ENCODE measurements around the gene GIMAP7.

GIMAP7 gene

DNA sequence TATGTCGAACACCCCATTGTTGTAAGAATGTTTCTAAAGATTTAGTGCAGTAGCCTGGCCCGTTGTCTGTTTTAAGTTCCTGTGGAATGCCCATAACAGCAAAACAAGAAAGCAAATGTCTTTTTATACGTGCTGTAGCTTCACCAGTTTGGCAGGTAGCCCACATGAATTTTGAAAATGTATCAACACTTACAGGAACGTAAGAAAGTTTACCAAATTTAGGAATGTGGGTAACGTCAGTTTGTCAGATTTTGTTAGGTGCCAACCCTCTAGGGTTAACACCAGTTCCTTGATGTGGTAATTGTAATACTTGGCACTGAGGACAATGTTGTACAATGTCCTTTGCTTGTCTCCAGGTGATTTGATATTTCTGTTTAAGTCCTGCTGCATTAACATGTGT lies 49.3 kb downstream of the GIMAP7 start:
- in situ Hi-C loops (cut with MboI; ENCODE audit: low pct_unique_long_range_greater_than_20kb, low sequenced_read_pairs, unreplicated experiment), result no loop called here
- no peak for TF ChIP-seq CTCF (IDR thresholded peaks at IDR 0.05; ENCODE audit: extremely low read depth, insufficient read depth, missing control alignments)
- no peak for DNase-seq (ENCODE audit: low spot score)

- in situ Hi-C loops (cut with MboI; ENCODE audit: low pct_unique_long_range_greater_than_20kb, low sequenced_read_pairs, unreplicated experiment), result no loop called here
- TF ChIP-seq CTCF (IDR thresholded peaks at IDR 0.05; ENCODE audit: extremely low read depth, insufficient read depth, missing control alignments), result no peak
- DNase-seq (ENCODE audit: low spot score), result no peak
Observed at GRCh38 chr7:150564566-150564965, 49.9 kb downstream of the GIMAP7 start.

DNA sequence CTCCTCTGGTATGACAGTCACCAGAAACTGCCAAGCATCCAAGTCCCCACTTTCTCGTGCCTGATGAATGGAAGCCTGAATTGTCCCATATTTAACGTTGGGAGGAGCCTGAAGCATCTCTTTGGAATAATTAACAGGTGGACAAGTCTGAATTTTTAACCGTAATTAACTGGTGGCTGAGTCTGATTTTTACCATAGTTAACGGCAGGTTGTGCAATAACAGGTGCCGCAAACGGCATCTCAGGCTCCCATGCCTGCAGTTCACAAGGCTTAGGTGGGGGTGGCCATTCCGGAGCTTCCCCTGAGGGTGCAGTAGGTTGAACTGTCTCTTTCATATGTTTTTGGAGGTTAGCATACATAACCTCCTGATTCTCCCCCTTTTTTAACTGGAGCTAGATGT lies 50.6 kb downstream of the GIMAP7 start:
- DNase-seq (ENCODE audit: low spot score), result no peak
- TF ChIP-seq CTCF (IDR thresholded peaks at IDR 0.05; ENCODE audit: extremely low read depth, insufficient read depth, missing control alignments), result no peak
- in situ Hi-C loops (cut with MboI; ENCODE audit: low pct_unique_long_range_greater_than_20kb, low sequenced_read_pairs, unreplicated experiment), result no loop called here

DNA sequence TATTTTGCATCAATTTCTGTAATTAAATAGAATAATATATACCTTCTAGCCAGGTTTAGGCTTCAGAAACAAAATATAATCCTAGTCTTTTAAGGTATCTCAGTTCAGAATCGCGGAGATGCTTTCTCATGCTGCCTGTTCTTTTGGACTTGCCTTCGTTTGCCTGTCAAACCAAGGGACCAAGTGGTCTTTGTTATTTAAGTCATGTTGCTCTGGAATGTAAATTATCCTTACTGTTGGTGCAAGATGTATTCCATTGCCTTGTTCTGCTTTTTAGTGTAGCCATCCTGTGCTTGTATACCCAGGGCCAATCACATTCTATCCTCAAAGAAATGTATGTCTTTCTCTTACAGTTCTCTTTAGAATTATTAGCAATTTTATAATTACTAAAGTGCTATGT lies 51.5 kb downstream of the GIMAP7 start:
- TF ChIP-seq CTCF (IDR thresholded peaks at IDR 0.05; ENCODE audit: extremely low read depth, insufficient read depth, missing control alignments), result no peak
- in situ Hi-C loops (cut with MboI; ENCODE audit: low pct_unique_long_range_greater_than_20kb, low sequenced_read_pairs, unreplicated experiment), result no loop called here
- DNase-seq (ENCODE audit: low spot score), result no peak

GRCh38 chr7:150566572-150566971 lies 51.9 kb downstream of the GIMAP7 start:
- TF ChIP-seq CTCF (IDR thresholded peaks at IDR 0.05; ENCODE audit: extremely low read depth, insufficient read depth, missing control alignments), result no peak
- DNase-seq (ENCODE audit: low spot score), result no peak
- in situ Hi-C loops (cut with MboI; ENCODE audit: low pct_unique_long_range_greater_than_20kb, low sequenced_read_pairs, unreplicated experiment), result no loop called here

GRCh38 chr7:150567169-150567568 lies 52.5 kb downstream of the GIMAP7 start, which contains the start of gene GIMAP4:
TSS of gene GIMAP4 (plus strand) at chr7:150567390. CDS start at chr7:150569902, 2,512 bp downstream.
- no peak for TF ChIP-seq CTCF (IDR thresholded peaks at IDR 0.05; ENCODE audit: extremely low read depth, insufficient read depth, missing control alignments)
- in situ Hi-C loops (cut with MboI; ENCODE audit: low pct_unique_long_range_greater_than_20kb, low sequenced_read_pairs, unreplicated experiment), result no loop called here
- DNase-seq (ENCODE audit: low spot score), result no peak

GRCh38 chr7:150567871-150568301 lies 53.2 kb downstream of the GIMAP7 start:
- in situ Hi-C loops (cut with MboI; ENCODE audit: low pct_unique_long_range_greater_than_20kb, low sequenced_read_pairs, unreplicated experiment), result no loop called here
- DNase-seq (ENCODE audit: low spot score), result no peak
- TF ChIP-seq CTCF (IDR thresholded peaks at IDR 0.05; ENCODE audit: extremely low read depth, insufficient read depth, missing control alignments), result no peak

All from GM13977 (cell line).